Left cardiac atrium (tissue), 4 donors: Measurements from ENCODE around the gene SNX10. TPM values are rescaled to one million over a fixed set of nuclear protein-coding genes. Genes with fewer than 3 reads are reported as not detected.

Source experiments
- ATAC-seq, 2 donors: fragments of 200-7000 bp; cut with Tn5 transposase; one replicate each; pipeline ENCODE4 v1.9.1; 2020; ENCODE audit warnings: mild to moderate bottlenecking in 2 of 2, moderate library complexity in 2 of 2
- DNase-seq: peaks from one replicate; pipeline ENCODE4 v3.0.0-alpha.2; 2020
- intact Hi-C, 2 donors: fragments of 100-400 bp; cut with DNase I; formaldehyde crosslinking; loops; one replicate each; pipeline versions ENCODE4 v1.14.1 to v1.15.1; 2022 to 2023
- total RNA-seq, 2 donors: library from RNA; stranded (reverse); fragmentation: NEBNext Ultra II Directional; extraction: Animal tissue kit (Norgen Biotek cat#: 25700); gene quantifications; one replicate each; pipeline ENCODE4 v1.2.1, GENCODE V29; 2021
- donor health status: DM: no; HTN: yes; CAD: no.
- donor health status: DM: no; HTN: yes; CAD: no; lungs with severe emphysema.
- donor health status: DM: yes; HTN: yes; CAD: no.
- donor health status: Dilated cardiomyopathy.

Gene SNX10
- total RNA-seq, 2 donors from 2014 or later = 5.7 to 7.1 TPM

DNA sequence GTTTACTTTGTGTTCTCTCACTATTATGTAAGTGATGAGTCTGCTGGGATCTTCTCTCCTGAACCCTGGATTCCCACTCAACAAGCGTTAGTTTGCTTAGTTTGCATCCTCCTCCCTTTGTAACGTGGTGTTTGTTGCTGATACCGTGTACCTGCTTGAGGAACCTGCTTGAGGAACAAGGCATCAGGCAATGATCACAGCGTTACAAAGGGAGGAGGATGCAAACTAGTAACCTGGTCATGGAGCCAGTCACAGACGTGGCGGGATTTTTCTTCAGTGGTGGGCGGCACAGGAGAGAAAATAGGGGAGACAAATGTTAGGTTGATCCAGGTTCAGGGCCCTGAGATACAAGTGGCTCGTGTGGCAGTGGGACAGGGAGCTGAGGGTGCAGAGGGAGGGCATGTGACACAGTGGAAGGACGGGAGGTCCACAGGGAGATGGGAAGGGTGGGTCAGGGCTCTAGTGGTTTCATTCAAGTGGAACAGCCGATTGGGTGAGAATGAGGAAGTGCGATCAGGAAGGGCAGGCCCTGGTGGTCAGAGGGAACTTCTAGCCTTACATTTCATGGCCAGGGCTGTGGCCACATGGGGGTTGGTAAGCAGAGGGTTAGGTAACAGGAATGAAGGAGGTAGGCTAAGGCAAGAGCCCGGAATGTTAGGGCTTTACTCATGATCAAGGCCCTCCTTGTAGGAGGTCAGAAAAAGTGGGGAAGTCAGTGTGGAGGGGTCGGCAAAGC, 38.0 kb downstream of the SNX10 start:
- ATAC-seq (peak in 1 of 2 donors; percentile 76), DNase-seq (peak; percentile 23)
- intact Hi-C loops = no loop called here

GRCh38 chr7:26331113-26331512, 39.5 kb downstream of the SNX10 start:
- ATAC-seq (no peak), DNase-seq (no peak)
- intact Hi-C loops = no loop called here

DNA sequence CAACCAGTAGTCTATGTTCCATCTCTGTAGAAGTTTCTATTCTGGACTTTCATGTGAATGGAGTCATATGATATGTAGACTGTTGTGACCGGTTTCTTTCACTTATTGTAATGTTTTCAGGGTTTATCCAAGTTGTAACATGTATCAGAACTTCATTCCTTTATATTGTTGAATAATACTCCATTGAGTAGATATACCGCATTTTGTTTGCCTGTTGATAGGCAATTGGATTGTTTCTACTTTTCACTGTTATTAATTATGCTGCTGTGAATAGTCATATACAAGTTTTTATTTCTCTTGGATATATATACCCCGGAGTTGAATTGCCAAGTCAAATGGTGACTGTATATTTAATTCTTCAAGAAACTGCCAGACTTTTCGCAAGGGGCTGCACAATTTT, 40.1 kb downstream of the SNX10 start:
- intact Hi-C loops = no loop called here
- no peak for DNase-seq
- no peak for ATAC-seq

GRCh38 chr7:26332698-26333097, 41.0 kb downstream of the SNX10 start:
- intact Hi-C loops = no loop called here
- ATAC-seq (no peak), DNase-seq (no peak)

GRCh38 chr7:26334166-26334859, 42.7 kb downstream of the SNX10 start:
- intact Hi-C loops = no loop called here
- no peak for ATAC-seq
- DNase-seq = no peak

DNA sequence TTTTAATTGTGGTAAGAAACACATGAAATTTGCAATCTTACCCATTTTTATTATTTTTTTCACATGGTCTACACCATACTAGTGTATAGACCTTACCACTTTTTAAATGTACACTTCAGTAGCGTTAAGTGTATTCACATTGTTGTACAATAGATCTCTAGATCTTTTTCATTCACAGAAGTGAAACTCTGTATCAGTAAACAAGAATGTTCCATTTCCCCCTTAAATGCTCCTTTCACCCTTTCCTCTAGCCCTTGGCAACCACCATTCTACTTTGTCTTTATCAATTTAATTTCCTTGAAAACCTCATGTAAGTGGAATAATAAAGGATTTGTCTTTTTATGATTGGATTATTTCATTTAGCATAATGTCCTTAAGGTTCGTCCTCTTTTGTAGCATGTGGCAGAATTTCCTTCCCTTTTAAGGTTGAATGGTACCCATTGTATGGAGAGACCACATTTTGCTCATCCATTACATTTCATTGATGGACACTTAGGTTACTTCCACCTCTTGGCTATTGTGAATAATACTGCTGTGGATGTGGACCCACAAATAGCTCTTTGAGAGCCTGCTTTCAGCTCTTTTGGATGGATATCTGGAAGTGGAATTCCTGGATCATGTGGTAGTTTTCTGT, 45.7 kb downstream of the SNX10 start:
- intact Hi-C loops = no loop called here
- no peak for DNase-seq
- ATAC-seq = no peak

GRCh38 chr7:26340476-26341018, 48.9 kb downstream of the SNX10 start:
- ATAC-seq = no peak

DNA sequence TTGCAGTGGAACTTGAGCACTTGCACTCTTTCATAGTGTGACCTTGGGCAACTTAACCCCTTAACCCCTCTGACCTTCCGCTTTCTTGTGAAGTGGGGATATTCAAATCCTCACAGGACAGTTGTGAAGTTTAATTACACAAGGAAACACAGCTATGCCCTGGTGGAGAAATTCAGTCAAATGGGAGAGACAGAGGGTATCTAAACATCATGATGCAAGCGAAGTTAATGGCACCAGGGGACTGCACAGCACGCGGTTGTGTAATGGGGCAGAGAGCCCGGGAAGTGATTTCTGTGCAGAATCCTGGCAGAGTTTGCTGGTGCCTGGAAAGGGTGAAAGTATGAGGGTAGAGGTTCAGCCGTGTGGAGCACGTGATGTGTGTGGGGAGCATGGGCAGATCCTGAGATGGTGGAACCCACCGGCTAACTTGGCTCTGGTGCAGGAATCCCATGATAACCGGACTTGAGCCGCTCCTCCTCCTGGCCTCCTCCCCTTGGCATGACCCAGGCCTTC, 51.7 kb downstream of the SNX10 start:
- intact Hi-C loops = no loop called here
- no peak for DNase-seq
- ATAC-seq = peak in 1 of 2 donors; percentile 89

More at GRCh38 chr7:26340476-26341018, 48.9 kb downstream of the SNX10 start:
- no peak for DNase-seq
- intact Hi-C loops = no loop called here

- DNase-seq (no peak), ATAC-seq (no peak)
- intact Hi-C loops = no loop called here
These were observed 52.2 kb downstream of the SNX10 start for GRCh38 chr7:26343837-26344236.

DNA sequence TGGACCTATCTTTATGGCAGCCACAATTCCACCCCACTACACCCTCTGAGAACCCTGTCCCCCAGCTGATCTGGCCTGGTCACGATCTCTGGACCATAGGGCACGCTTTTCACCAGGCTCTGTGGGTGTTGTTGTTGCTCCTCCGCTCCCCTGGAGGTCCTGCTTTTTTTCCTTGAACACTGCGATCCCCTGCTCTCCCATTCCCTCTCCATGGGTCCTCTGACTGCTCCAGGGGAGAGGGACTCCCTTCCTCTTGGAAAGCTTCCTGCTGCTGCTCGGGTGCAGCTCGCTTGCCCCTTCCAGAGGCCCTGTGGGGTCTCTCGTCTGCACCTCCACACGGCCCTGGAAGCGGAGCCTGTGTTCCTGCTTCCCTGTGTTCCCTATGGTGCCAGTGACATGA, 53.5 kb downstream of the SNX10 start:
- ATAC-seq = no peak
- no peak for DNase-seq
- intact Hi-C loops = no loop called here

GRCh38 chr7:26345837-26346236, 54.2 kb downstream of the SNX10 start:
- ATAC-seq (no peak), DNase-seq (no peak)
- intact Hi-C loops = no loop called here

GRCh38 chr7:26346611-26347203, 55.0 kb downstream of the SNX10 start:
- intact Hi-C loops = no loop called here
- DNase-seq (no peak), ATAC-seq (peak in 1 of 2 donors; percentile 53)

DNA sequence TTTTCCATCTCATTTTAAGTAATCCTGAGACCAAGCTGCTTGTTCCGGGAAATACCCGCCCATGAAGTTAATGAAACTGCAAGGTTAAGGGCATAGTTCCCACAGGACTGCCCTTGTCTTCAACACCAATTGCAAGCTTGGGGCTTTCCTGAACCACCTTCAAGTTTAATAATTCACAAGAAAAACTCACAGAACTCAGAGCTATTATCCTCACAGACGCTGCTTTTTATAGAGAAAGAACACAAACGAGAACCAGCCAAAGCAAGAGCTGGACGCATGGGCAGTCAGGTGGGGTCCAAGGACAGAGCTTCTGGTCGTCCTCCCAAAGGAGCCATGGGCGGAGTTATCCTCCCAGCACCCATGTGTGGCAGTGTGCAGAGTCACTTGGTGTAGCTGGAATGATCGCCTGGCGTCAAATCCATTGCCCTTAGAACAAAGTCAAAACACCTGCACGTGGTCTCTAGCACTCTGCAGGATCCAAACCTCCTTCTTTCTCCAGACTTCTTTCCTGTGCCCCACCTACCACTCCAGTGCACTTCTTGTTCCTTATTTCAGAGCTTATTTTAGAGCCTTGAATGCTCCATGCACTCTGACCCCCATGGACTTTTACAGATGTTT, 56.7 kb downstream of the SNX10 start:
- intact Hi-C loops = no loop called here
- ATAC-seq (no peak), DNase-seq (no peak)

DNA sequence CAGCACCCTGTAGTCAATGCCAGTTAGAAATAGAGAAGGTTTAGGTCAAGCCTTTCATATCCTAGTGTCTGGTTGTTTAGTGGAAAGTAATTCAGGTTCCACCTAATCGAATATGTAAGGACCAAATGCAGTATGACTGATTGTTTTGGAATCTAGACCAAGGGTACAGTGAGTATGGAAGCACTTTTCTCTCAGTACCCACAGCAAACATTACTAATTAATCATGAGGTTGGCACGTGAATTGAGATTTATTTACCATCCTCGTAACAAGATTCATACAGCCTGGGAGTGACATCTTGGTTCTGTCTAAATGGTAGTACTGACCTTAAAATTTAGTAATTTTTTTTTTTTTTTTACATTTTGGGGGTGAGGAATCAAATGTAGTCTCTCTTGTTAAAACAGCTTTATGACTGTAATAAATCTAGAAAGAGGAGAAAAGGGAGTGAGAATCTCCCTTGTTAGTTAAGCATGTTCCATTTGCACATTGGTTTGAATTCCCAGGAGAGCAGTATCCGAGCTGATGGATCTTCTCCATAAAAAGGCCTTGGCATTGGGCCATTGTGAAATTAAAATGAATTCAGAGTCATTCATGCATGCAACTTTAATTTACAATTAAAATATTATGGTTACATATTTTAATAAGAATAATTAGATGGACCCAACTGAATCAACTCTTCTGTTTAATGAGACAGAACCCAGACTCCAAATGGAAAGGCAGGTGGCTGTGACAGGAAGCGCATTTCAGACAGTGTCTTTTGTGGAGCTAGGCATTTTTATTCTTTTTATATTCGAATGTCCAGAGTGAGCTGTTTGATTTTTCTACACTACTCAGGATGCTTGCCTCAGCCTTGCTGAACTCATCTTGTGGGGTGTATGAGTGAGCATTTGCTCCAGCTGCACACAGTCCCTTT, 57.6 kb downstream of the SNX10 start:
- ATAC-seq (no peak), DNase-seq (no peak)
- intact Hi-C loops = no loop called here

DNA sequence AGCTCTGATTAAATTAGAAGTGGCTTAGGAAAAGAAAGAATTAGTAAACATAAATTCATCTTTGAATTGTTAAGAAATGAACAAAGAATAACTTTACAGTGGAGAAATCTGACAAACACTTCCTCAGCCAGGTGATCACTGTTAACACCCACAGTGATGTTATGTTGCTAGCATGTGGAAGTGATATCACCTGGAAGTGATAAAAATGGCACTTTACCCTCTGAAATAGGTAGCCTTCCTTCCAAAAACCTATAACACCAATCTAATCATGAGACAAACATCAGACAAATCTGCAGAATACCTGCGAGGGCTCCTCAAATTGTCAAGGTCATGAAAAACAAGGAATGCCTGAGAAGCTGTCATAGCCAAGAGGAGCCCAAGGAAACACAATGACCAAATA, 59.5 kb downstream of the SNX10 start:
- ATAC-seq (no peak), DNase-seq (no peak)
- intact Hi-C loops = no loop called here

GRCh38 chr7:26356229-26356628, 64.6 kb downstream of the SNX10 start:
- intact Hi-C loops = no loop called here
- no peak for DNase-seq
- no peak for ATAC-seq

- intact Hi-C loops = no loop called here
- DNase-seq (no peak), ATAC-seq (no peak)
These were observed 65.5 kb downstream of the SNX10 start for GRCh38 chr7:26356929-26357798.
